Kidney epithelial cell (primary cell): ENCODE data around the gene EFCAB12. TPM values are rescaled to one million over a fixed set of nuclear protein-coding genes. Genes with fewer than 3 reads are reported as not detected.

Experiments
- DNase-seq: peaks from one replicate; pipeline ENCODE4 v3.0.0-alpha.2; 2010; ENCODE audit warnings: low read depth
- H3K27me3 ChIP-seq: 2 replicates; pipeline ENCODE4 v1.6.0; 2011; ENCODE audit warnings: low read length; ENCODE audit not compliant: control insufficient read depth, insufficient read depth
- H3K36me3 ChIP-seq: 2 replicates; pipeline ENCODE4 v1.5.1; 2011; ENCODE audit warnings: low read length; ENCODE audit not compliant: control insufficient read depth, insufficient read depth
- H3K4me3 ChIP-seq: 2 replicates; pipeline ENCODE4 v1.5.1; 2011; ENCODE audit warnings: low read depth, mild to moderate bottlenecking, control low read depth, low read length
- CTCF ChIP-seq: IDR thresholded peaks from 2 replicates; pipeline ENCODE4 v1.5.1; 2011; ENCODE audit warnings: mild to moderate bottlenecking, moderate library complexity, low read length, control low read depth, inconsistent platforms; ENCODE audit not compliant: insufficient read depth, poor library complexity, severe bottlenecking
- total RNA-seq: library from RNA; depleted of rRNA; stranded (reverse); fragments of >200 nt; gene quantifications from 2 replicates; pipeline ENCODE4 v1.2.3, GENCODE V29; 2015

EFCAB12 gene
- total RNA-seq, 1 donor from 2014 or later, result not detected

- peak overlapping the region; percentile 98 for H3K4me3 ChIP-seq
- no peaks in the 10 kb centered on the region for H3K27me3 ChIP-seq
- DNase-seq, result no peak
- no peaks in the 10 kb centered on the region for H3K36me3 ChIP-seq
- TF ChIP-seq CTCF, result no peak
Measured at GRCh38 chr3:129439226-129439816, 10.9 kb upstream of the EFCAB12 start.

GRCh38 chr3:129435367-129435766, 6.9 kb upstream of the EFCAB12 start:
- no peak for TF ChIP-seq CTCF
- no peaks in the 10 kb centered on the region for H3K27me3 ChIP-seq
- no peak overlapping the region for H3K4me3 ChIP-seq
- H3K36me3 ChIP-seq, result no peaks in the 10 kb centered on the region
- no peak for DNase-seq

- DNase-seq, result no peak
- Histone ChIP-seq H3K36me3 (no peaks in the 10 kb centered on the region), H3K4me3 (no peak overlapping the region), H3K27me3 (no peaks in the 10 kb centered on the region)
- no peak for TF ChIP-seq CTCF
Measured at GRCh38 chr3:129434140-129434539, 5.7 kb upstream of the EFCAB12 start.

GRCh38 chr3:129433565-129433964, 5.1 kb upstream of the EFCAB12 start:
- Histone ChIP-seq H3K4me3 (no peak overlapping the region), H3K36me3 (no peaks in the 10 kb centered on the region), H3K27me3 (no peaks in the 10 kb centered on the region)
- no peak for DNase-seq
- no peak for TF ChIP-seq CTCF

GRCh38 chr3:129432671-129433070, 4.2 kb upstream of the EFCAB12 start:
- no peak overlapping the region for H3K4me3 ChIP-seq
- no peak for DNase-seq
- H3K36me3 ChIP-seq, result no peaks in the 10 kb centered on the region
- peaks cover 2% of the 10 kb centered on the region for H3K27me3 ChIP-seq
- TF ChIP-seq CTCF, result no peak

- no peak for TF ChIP-seq CTCF
- no peak for DNase-seq
- Histone ChIP-seq H3K27me3 (peaks cover 7% of the 10 kb centered on the region), H3K36me3 (no peaks in the 10 kb centered on the region), H3K4me3 (no peak overlapping the region)
Measured at GRCh38 chr3:129432036-129432435, 3.6 kb upstream of the EFCAB12 start.
